SK-N-SH (cell line): ENCODE measurements around the gene LRMDA. TPM values are rescaled to one million over a fixed set of nuclear protein-coding genes. Genes with fewer than 3 reads are reported as not detected.
A peak's percentile ranks its signal among the peaks of the same experiment; 100 is the strongest.

Experiments used
- CTCF ChIA-PET: fragments of 300-600, 350-600 bp; formaldehyde crosslinking; extraction: SDS; loops from one replicate; lab custom pipeline; 2021; lab: Yijun Ruan, JAX
- POLR2A ChIA-PET: fragments of 350-600 bp; sonication (Branson Sonifier 250); formaldehyde crosslinking; extraction: SDS; loops from one replicate; lab custom pipeline; 2020; ENCODE audit warnings: antibody characterized with exemption, inconsistent platforms; lab: Yijun Ruan, JAX
- DNase-seq: peaks from one replicate; pipeline ENCODE4 v3.0.0; 2012
- H2AFZ ChIP-seq: fragments of 200-600 bp; sonication (generic); 2 replicates; pipeline ENCODE4 v1.8.1; 2016; ENCODE audit warnings: antibody characterized with exemption, mild to moderate bottlenecking, low read depth
- H3F3A ChIP-seq: fragments of 200-600 bp; sonication (generic); replicated peaks from 2 replicates; pipeline ENCODE3; 2016; ENCODE audit warnings: antibody characterized with exemption, mild to moderate bottlenecking; ENCODE audit not compliant: insufficient read depth
- H3K27ac ChIP-seq, 2 experiments: fragments of 200-500 bp in 1 of 2; fragments of 200-600 bp in 1 of 2; sonication (Bioruptor generic) in 1 of 2; sonication (generic), shearing (Covaris generic) in 1 of 2; 2 replicates each; pipeline versions ENCODE4 v1.5.1 to v1.6.1; 2014 to 2016; ENCODE audit warnings: low read depth in 2 of 2, inconsistent platforms in 1 of 2, low read length in 1 of 2, mild to moderate bottlenecking in 1 of 2, mixed read lengths in 1 of 2
- H3K27me3 ChIP-seq: fragments of 200-600 bp; sonication (generic), shearing (Covaris generic); 2 replicates; pipeline ENCODE4 v1.6.1; 2016; ENCODE audit warnings: mixed run types; ENCODE audit not compliant: insufficient read depth
- H3K36me3 ChIP-seq, 2 experiments: fragments of 200-500 bp in 1 of 2; fragments of 200-600 bp in 1 of 2; sonication (Bioruptor generic) in 1 of 2; sonication (generic) in 1 of 2; replicated peaks in 1 of 2; 2 replicates each; pipeline versions ENCODE3 to v1.5.1; 2014 to 2016; ENCODE audit warnings: low read length in 1 of 2, mild to moderate bottlenecking in 1 of 2; ENCODE audit not compliant: insufficient read depth in 2 of 2, control insufficient read depth in 1 of 2
- H3K4me1 ChIP-seq, 2 experiments: fragments of 200-500 bp in 1 of 2; fragments of 200-600 bp in 1 of 2; sonication (Bioruptor generic) in 1 of 2; sonication (generic), shearing (Covaris generic) in 1 of 2; 2 replicates each; pipeline versions ENCODE4 v1.5.1 to v1.6.1; 2014 to 2016; ENCODE audit warnings: low read depth in 1 of 2, low read length in 1 of 2, mixed run types in 1 of 2; ENCODE audit not compliant: insufficient read depth in 2 of 2, control insufficient read depth in 1 of 2
- H3K4me2 ChIP-seq: fragments of 200-600 bp; sonication (generic), shearing (Covaris generic); 2 replicates; pipeline ENCODE4 v1.6.1; 2017; ENCODE audit warnings: mixed run types
- H3K4me3 ChIP-seq, 2 experiments: fragments of 200-500 bp in 1 of 2; fragments of 200-600 bp in 1 of 2; sonication (Bioruptor generic) in 1 of 2; sonication (generic), shearing (Covaris generic) in 1 of 2; 2 replicates each; pipeline versions ENCODE4 v1.5.1 to v1.8.1; 2014 to 2016; ENCODE audit warnings: low read depth in 2 of 2, inconsistent platforms in 1 of 2, low read length in 1 of 2, mild to moderate bottlenecking in 1 of 2, mixed read lengths in 1 of 2, moderate library complexity in 1 of 2
- H3K79me2 ChIP-seq: fragments of 200-600 bp; sonication (generic); 2 replicates; pipeline ENCODE4 v1.8.1; 2017; ENCODE audit warnings: mild to moderate bottlenecking; ENCODE audit not compliant: insufficient read depth
- H3K9ac ChIP-seq: fragments of 200-600 bp; sonication (generic); 2 replicates; pipeline ENCODE4 v1.6.1; 2017; ENCODE audit warnings: mixed run types
- H3K9me2 ChIP-seq: fragments of 200-600 bp; sonication (generic); 2 replicates; pipeline ENCODE4 v1.6.1; 2017; ENCODE audit warnings: mixed run types
- H3K9me3 ChIP-seq: fragments of 200-600 bp; sonication (generic); 2 replicates; pipeline ENCODE4 v1.6.1; 2017; ENCODE audit warnings: mixed run types, mild to moderate bottlenecking, moderate library complexity
- H4K20me1 ChIP-seq: fragments of 200-600 bp; sonication (generic); 2 replicates; pipeline ENCODE4 v1.6.1; 2017; ENCODE audit warnings: mild to moderate bottlenecking, mixed run types; ENCODE audit not compliant: insufficient read depth
- CTCF ChIP-seq: fragments of 200-600 bp; sonication (generic); IDR thresholded peaks from 2 replicates; pipeline ENCODE4 v1.6.1; 2017; ENCODE audit warnings: antibody characterized with exemption, mild to moderate bottlenecking, moderate library complexity
- ELF1 ChIP-seq: IDR thresholded peaks from 2 replicates; pipeline ENCODE4 v1.4.0; 2012
- FOXJ3 ChIP-seq: sonication (generic); formaldehyde crosslinking; IDR thresholded peaks from 2 replicates; pipeline ENCODE4 v1.5.1; 2020; ENCODE audit warnings: mild to moderate bottlenecking, missing genetic modification reagents
- FOXM1 ChIP-seq: IDR thresholded peaks from 2 replicates; pipeline ENCODE4 v1.4.0; 2012; ENCODE audit warnings: low read depth, mild to moderate bottlenecking
- JUND ChIP-seq: IDR thresholded peaks from 2 replicates; pipeline ENCODE4 v1.4.0; 2012
- MEF2A ChIP-seq: IDR thresholded peaks from 2 replicates; pipeline ENCODE4 v1.4.0; 2012; ENCODE audit warnings: low read depth, borderline replicate concordance
- MXI1 ChIP-seq: IDR thresholded peaks from 2 replicates; pipeline ENCODE4 v1.6.1; 2012; ENCODE audit warnings: mild to moderate bottlenecking, low read depth, low read length, improper control_type of control experiment
- NRF1 ChIP-seq: IDR thresholded peaks from 2 replicates; pipeline ENCODE4 v1.6.1; 2012; ENCODE audit warnings: low read depth, mild to moderate bottlenecking, low read length
- RAD21 ChIP-seq: IDR thresholded peaks from 2 replicates; pipeline ENCODE4 v1.6.1; 2012; ENCODE audit warnings: mild to moderate bottlenecking, low read length
- RFX5 ChIP-seq: IDR thresholded peaks from 2 replicates; pipeline ENCODE4 v1.6.1; 2012; ENCODE audit warnings: mild to moderate bottlenecking, improper control_type of control experiment, low read length
- TCF12 ChIP-seq: IDR thresholded peaks from 2 replicates; pipeline ENCODE4 v1.4.0; 2012
- TEAD4 ChIP-seq: IDR thresholded peaks from 2 replicates; pipeline ENCODE4 v1.4.0; 2012; ENCODE audit warnings: mild to moderate bottlenecking, borderline replicate concordance; ENCODE audit not compliant: insufficient read depth
- USF1 ChIP-seq: IDR thresholded peaks from 2 replicates; pipeline ENCODE4 v1.4.0; 2012; ENCODE audit warnings: low read depth, borderline replicate concordance
- YY1 ChIP-seq: IDR thresholded peaks from 2 replicates; pipeline ENCODE4 v1.4.0; 2012; ENCODE audit warnings: low read depth, mild to moderate bottlenecking
- WGBS: methylation state at CpG from one replicate; pipeline ENCODE4 v1.1.6; 2017; ENCODE audit warnings: low lambda C conversion rate; 5-methylcytosine and 5-hydroxymethylcytosine counted together
- polyA plus RNA-seq, 3 experiments: library from polyadenylated mRNA; depleted of rRNA; stranded (reverse); fragments of >200 nt; gene quantifications; 2 replicates each; pipeline ENCODE4 v1.2.3, GENCODE V29; 2012
- TF ChIP-seq, protein P1 (sequence below): fragments of 150-350 bp; IDR thresholded peaks from 2 replicates; pipeline ENCODE4 v1.6.1; 2016; ENCODE audit warnings: mild to moderate bottlenecking, low read depth, low read length
- TF ChIP-seq, protein P2 (sequence below): fragments of 150-350 bp; IDR thresholded peaks from 2 replicates; pipeline ENCODE4 v1.6.1; 2017; ENCODE audit warnings: antibody characterized with exemption, low read length, low read depth, borderline replicate concordance

LRMDA gene
- polyA plus RNA-seq, 1 of the 3 experiments (the other 2 are of a cell fraction), result 0.95 TPM

- Histone ChIP-seq H3K36me3 (no peaks in the 10 kb centered on the region), H3K4me2 (no peak overlapping the region), H3K27me3 (no peaks in the 10 kb centered on the region), H4K20me1 (no peaks in the 10 kb centered on the region), H3K9me2 (no peaks in the 10 kb centered on the region), H3K9ac (no peak overlapping the region), H3K4me1 (peaks cover 0 to 16% of the 10 kb centered on the region in 2 experiments; a peak in 2 of 4 replicates), H3K79me2 (no peaks in the 10 kb centered on the region), H3F3A (no peaks in the 10 kb centered on the region), H2AFZ (no peak overlapping the region), H3K4me3 (no peak overlapping the region), H3K27ac (peak overlapping the region in 1 of 2 experiments; percentile 89; a peak in 2 of 4 replicates), H3K9me3 (no peaks in the 10 kb centered on the region)
- 90% methylated on average over 3 of the region's 3 CpGs for WGBS
- TF ChIP-seq CTCF (no peak), YY1 (no peak), MEF2A (no peak), TEAD4 (no peak), JUND (no peak), FOXM1 (no peak), USF1 (no peak), MXI1 (no peak), NRF1 (no peak), RAD21 (no peak), RFX5 (no peak), FOXJ3 (CRISPR knock-in tag) (no peak), TCF12 (no peak), ELF1 (no peak)
- TF ChIP-seq, protein P1, sequence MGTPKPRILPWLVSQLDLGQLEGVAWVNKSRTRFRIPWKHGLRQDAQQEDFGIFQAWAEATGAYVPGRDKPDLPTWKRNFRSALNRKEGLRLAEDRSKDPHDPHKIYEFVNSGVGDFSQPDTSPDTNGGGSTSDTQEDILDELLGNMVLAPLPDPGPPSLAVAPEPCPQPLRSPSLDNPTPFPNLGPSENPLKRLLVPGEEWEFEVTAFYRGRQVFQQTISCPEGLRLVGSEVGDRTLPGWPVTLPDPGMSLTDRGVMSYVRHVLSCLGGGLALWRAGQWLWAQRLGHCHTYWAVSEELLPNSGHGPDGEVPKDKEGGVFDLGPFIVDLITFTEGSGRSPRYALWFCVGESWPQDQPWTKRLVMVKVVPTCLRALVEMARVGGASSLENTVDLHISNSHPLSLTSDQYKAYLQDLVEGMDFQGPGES, result no peak
- TF ChIP-seq, protein P2, sequence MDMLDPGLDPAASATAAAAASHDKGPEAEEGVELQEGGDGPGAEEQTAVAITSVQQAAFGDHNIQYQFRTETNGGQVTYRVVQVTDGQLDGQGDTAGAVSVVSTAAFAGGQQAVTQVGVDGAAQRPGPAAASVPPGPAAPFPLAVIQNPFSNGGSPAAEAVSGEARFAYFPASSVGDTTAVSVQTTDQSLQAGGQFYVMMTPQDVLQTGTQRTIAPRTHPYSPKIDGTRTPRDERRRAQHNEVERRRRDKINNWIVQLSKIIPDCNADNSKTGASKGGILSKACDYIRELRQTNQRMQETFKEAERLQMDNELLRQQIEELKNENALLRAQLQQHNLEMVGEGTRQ, result no peak
- ChIA-PET CTCF (interaction anchor here (1.1 kb wide), 1 partner anchor 560 kb away, joined by 3 read pairs; no protein-coding TSS in a partner anchor), POLR2A (interaction anchor here (2.2 to 2.4 kb wide), 2 partner anchors 31 to 76 kb away, joined by 10 to 13 read pairs; partner anchors contain the start of gene ZNF503)
- no peak for DNase-seq
Measured at GRCh38 chr10:75476985-75477384, 45.6 kb downstream of the LRMDA start.
